T-cell (primary cell): ENCODE measurements around the gene COX6A2. TPM values are rescaled to one million over a fixed set of nuclear protein-coding genes. Genes with fewer than 3 reads are reported as not detected.

Experiments
- ATAC-seq, 4 experiments: fragments of 200-7000 bp in 3 of 4; fragments of 150-1000 bp in 1 of 4; cut with Tn5 transposase; replicated peaks in 1 of 4; 1 replicate in 3 of 4; 2 replicates in 1 of 4; pipeline ENCODE4 v1.10.0; 2021; ENCODE audit warnings: moderate library complexity in 3 of 4, mild to moderate bottlenecking in 2 of 4, moderate number of reproducible peaks in 1 of 4
- CTCF ChIA-PET, 2 donors: fragments of 300-600 bp; sonication (Branson Sonifier 250); formaldehyde crosslinking; loops; one replicate each; lab custom pipeline; 2022; ENCODE audit warnings: antibody characterized with exemption in 2 of 2; lab: Charles Lee
- POLR2A ChIA-PET, 2 donors: fragments of 300-600 bp; sonication (Branson Sonifier 250); formaldehyde crosslinking; loops; one replicate each; lab custom pipeline; 2022; ENCODE audit warnings: antibody characterized with exemption in 2 of 2; lab: Charles Lee
- DNase-seq, 35 experiments: peaks; one replicate each; pipeline versions ENCODE4 v3.0.0 to v3.0.0-alpha.2; 2013 to 2023
- H3K27ac ChIP-seq: one replicate; pipeline ENCODE4 v1.5.1; 2013; ENCODE audit warnings: low read length
- H3K27me3 ChIP-seq, 2 experiments: replicated peaks in 1 of 2; 1 replicate in 1 of 2; 2 replicates in 1 of 2; pipeline versions ENCODE4 v1.6.1 to v1.7.0; 2013; ENCODE audit warnings: low read length in 1 of 2, mixed read lengths in 1 of 2; ENCODE audit not compliant: control insufficient read depth in 2 of 2, insufficient read depth in 2 of 2; ENCODE audit errors: extremely low read depth in 1 of 2
- H3K36me3 ChIP-seq, 2 donors: 1 replicate in 1 of 2; 2 replicates in 1 of 2; pipeline versions ENCODE4 v1.6.1 to v1.7.0; 2013; ENCODE audit warnings: low read length in 1 of 2; ENCODE audit not compliant: control insufficient read depth in 2 of 2, insufficient read depth in 1 of 2; ENCODE audit errors: extremely low read depth in 1 of 2
- H3K4me1 ChIP-seq, 2 experiments: 1 replicate in 1 of 2; 2 replicates in 1 of 2; pipeline versions ENCODE4 v1.6.1 to v1.7.0; 2013; ENCODE audit warnings: low read length in 2 of 2, mixed read lengths in 1 of 2; ENCODE audit not compliant: insufficient read depth in 2 of 2, control insufficient read depth in 1 of 2; ENCODE audit errors: extremely low read depth in 1 of 2
- H3K4me3 ChIP-seq, 2 donors: 1 replicate in 1 of 2; 2 replicates in 1 of 2; pipeline versions ENCODE4 v1.5.1 to v1.7.0; 2013; ENCODE audit warnings: mild to moderate bottlenecking in 2 of 2, low read length in 1 of 2, moderate library complexity in 1 of 2; ENCODE audit not compliant: control insufficient read depth in 1 of 2; ENCODE audit errors: extremely low read depth in 1 of 2
- H3K9me3 ChIP-seq: 2 replicates; pipeline ENCODE4 v1.7.0; 2013
- H3K27ac Mint-ChIP-seq, 2 donors: one replicate each; pipeline ENCODE4 v1.8.0; 2020 to 2021; ENCODE audit warnings: mild to moderate bottlenecking in 2 of 2, mixed read lengths in 2 of 2
- H3K27me3 Mint-ChIP-seq, 2 donors: one replicate each; pipeline ENCODE4 v1.8.0; 2021 to 2022; ENCODE audit warnings: mixed read lengths in 2 of 2
- H3K36me3 Mint-ChIP-seq: one replicate; pipeline ENCODE4 v1.8.0; 2021; ENCODE audit warnings: mixed read lengths
- H3K4me1 Mint-ChIP-seq, 3 donors: one replicate each; pipeline ENCODE4 v1.8.0; 2020 to 2022; ENCODE audit warnings: mixed read lengths in 3 of 3, mild to moderate bottlenecking in 1 of 3
- H3K4me3 Mint-ChIP-seq, 3 donors: one replicate each; pipeline ENCODE4 v1.8.0; 2020 to 2022; ENCODE audit warnings: mild to moderate bottlenecking in 3 of 3, mixed read lengths in 3 of 3, moderate library complexity in 3 of 3
- H3K9me3 Mint-ChIP-seq, 3 donors: one replicate each; pipeline ENCODE4 v1.8.0; 2020 to 2022; ENCODE audit warnings: mixed read lengths in 3 of 3
- WGBS: methylation state at CpG from one replicate; pipeline ENCODE4 v1.1.5; 2013; ENCODE audit warnings: missing lambda C conversion rate; ENCODE audit not compliant: insufficient coverage; 5-methylcytosine and 5-hydroxymethylcytosine counted together
- total RNA-seq, 35 experiments: library from RNA in 6 of 35; stranded (reverse) in 6 of 35; fragments of 120-200 nt in 1 of 35; gene quantifications; one replicate each; pipeline versions ENCODE4 v1.2.1 to v1.2.4 and lab custom pipeline; 2013 to 2026

COX6A2 gene
- total RNA-seq, 5 donors from 2014 or later (not counting 1 experiment from before 2014, with no cell fraction given): not detected

DNA sequence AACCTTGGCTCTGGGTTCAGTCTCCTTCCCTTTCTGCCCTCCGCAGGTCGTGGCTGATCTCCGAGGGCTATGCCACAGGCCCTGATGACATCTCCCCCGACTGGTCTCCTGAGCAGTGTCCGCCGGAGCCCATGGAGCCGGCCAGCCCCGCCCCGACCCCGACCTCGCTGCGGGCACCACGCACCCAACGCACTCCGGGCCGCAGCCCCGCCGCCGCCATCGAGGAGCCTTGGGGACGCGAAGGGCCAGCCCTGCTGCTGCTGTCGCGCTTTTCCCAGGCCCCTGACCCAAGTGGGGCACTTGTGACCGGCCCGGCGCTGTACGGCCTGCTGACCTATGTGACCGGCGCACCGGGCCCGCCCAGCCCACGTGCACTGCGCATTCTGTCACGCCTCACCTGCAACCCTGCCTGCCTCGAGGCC, 36.2 kb upstream of the COX6A2 start:
- Mint-ChIP-seq H3K27me3 (no peaks in the 10 kb centered on the region), H3K4me3 (no peak overlapping the region), H3K36me3 (peaks cover 21% of the 10 kb centered on the region), H3K9me3 (no peaks in the 10 kb centered on the region), H3K4me1 (peaks cover 25 to 27% (median 27%) of the 10 kb centered on the region in 3 donors), H3K27ac (no peak overlapping the region)
- no peaks in the 10 kb centered on the region for H3K9me3 ChIP-seq
- ATAC-seq (no peak), DNase-seq (no peak)
- ChIA-PET POLR2A (interaction anchor here in 1 of 2 donors (0.6 kb wide), 2 partner anchors 230 to 322 kb away, joined by 9 to 17 read pairs; no protein-coding TSS in a partner anchor), CTCF (interaction anchor here in 1 of 2 donors (0.7 kb wide), 1 partner anchor 61 kb away, joined by 5 read pairs; no protein-coding TSS in a partner anchor)
- WGBS: 98% methylated on average over 36 of the region's 36 CpGs
- no peak overlapping the region for H3K27ac ChIP-seq
- H3K36me3 ChIP-seq: peaks cover 6 to 42% of the 10 kb centered on the region in 2 donors
- peaks cover 8 to 23% of the 10 kb centered on the region in 2 experiments for H3K4me1 ChIP-seq
- no peaks in the 10 kb centered on the region for H3K27me3 ChIP-seq
- no peak overlapping the region for H3K4me3 ChIP-seq

DNA sequence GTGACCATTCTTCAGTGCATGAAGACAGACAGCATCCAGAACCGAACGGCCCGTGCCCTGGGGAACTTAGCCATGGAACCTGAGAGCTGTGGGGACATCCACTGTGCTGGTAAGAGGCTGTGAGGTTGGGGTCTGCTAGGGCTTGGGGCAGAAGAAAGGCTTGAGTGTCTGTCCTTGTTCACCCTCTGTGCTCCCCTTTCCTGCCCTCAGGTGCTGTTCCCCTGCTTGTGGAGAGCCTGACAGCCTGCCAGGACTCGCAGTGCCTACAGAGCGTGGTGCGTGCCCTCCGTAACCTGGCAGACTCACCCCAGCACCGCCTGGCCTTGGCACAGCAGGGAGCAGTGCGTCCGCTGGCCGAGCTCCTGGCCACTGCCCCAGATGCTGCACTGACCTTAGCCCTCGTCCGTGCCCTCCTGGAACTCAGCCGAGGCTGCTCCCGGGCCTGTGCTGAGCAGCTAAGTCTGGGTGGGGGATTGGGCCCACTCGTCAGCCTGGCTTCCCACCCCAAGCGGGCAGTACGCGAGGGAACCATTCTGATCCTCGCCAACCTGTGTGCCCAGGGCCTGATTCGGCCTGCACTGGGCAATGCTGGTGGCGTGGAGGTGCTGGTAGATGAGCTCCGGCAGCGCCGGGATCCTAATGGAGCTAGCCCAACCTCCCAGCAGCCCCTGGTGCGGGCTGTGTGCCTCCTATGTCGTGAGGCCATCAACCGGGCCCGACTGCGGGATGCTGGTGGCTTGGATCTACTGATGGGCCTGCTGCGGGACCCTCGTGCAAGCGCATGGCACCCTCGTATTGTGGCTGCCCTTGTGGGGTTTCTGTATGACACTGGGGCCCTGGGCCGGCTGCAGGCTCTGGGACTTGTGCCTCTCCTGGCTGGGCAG, 34.0 kb upstream of the COX6A2 start:
- Mint-ChIP-seq H3K27me3 (no peaks in the 10 kb centered on the region), H3K4me1 (peaks cover 30 to 32% (median 31%) of the 10 kb centered on the region in 3 donors), H3K27ac (no peak overlapping the region), H3K4me3 (no peak overlapping the region), H3K36me3 (peaks cover 19% of the 10 kb centered on the region), H3K9me3 (no peaks in the 10 kb centered on the region)
- Histone ChIP-seq H3K4me3 (no peak overlapping the region), H3K9me3 (no peaks in the 10 kb centered on the region), H3K36me3 (peaks cover 6 to 42% of the 10 kb centered on the region in 2 donors), H3K27me3 (no peaks in the 10 kb centered on the region), H3K27ac (no peak overlapping the region), H3K4me1 (peaks cover 16 to 40% of the 10 kb centered on the region in 2 experiments)
- CTCF ChIA-PET: interaction anchor here in 1 of 2 donors (1.6 kb wide), 1 partner anchor 46 kb away, joined by 15 read pairs; the partner anchor contains the start of gene RUSF1
- 95% methylated on average over 35 of the region's 35 CpGs for WGBS
- POLR2A ChIA-PET: no interaction called here
- ATAC-seq: no peak
- DNase-seq: no peak

DNA sequence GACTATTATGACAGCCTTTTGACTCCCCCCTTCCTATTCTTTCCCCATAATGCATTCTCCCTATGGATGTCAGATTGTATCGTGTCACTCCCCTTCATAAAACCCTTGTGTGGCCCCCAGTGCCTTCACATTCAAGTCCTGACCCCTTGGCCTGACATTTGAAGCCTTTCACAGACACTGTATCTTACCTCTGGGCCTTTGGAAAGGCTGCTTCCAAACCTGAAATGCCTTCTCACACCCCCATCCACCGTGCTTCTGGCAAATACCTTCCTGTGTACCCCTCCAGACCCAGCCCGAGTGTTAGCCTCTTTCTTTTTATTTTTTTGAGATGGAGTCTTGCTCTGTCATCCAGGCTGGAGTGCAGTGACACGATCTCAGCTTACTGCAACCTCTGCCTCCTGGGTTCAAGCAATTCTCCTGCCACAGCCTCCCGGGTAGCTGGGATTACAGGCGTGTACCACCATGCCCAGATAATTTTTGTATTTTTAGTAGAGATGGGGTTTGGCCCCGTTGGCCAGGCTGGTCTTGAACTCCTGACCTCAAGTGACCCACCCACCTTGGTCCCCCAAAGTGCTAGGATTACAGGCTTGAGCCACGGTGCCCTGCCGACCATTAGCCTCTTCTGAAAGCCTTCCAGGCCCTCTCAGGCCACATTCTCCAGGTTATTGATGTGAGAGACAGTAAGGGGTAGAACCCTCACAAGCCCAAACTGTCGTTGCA, 33.2 kb upstream of the COX6A2 start:
- 93% methylated on average over 4 of the region's 10 CpGs for WGBS
- ATAC-seq: no peak

DNA sequence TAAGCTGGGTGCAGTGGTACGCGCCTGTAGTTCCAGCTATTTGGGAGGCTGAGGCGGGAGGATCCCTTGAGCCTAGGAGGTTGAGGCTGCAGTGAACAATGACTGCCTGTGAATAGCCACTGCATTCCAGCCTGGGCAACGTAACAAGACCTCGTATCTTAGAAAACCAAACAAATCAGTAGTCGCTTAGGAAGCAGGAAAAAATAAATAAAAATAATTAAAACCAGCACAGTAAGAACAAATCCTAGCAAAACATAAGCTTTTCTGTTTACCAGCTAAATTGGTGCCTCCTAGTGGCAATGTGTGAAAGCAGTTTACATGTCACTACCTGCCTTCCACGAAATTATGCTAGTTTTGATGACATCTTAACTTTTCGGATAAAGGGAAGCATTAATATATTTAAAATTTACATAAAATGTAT, 32.4 kb upstream of the COX6A2 start:
- CTCF ChIA-PET: interaction anchor here in 1 of 2 donors (0.6 to 1.6 kb wide), 15 partner anchors 10 to 507 kb away, joined by 3 to 15 read pairs (median 4); partner anchors contain the start of genes HSD3B7, KAT8, RUSF1 and ZNF267
- Histone ChIP-seq H3K27me3 (no peaks in the 10 kb centered on the region), H3K9me3 (no peaks in the 10 kb centered on the region), H3K4me1 (peaks cover 21 to 51% of the 10 kb centered on the region in 2 experiments), H3K27ac (no peak overlapping the region), H3K4me3 (peak overlapping the region in 1 of 2 donors; percentile 48), H3K36me3 (peaks cover 6 to 33% of the 10 kb centered on the region in 2 donors)
- peak overlapping the region; percentile 81 to 90 (median 87) for H3K4me3 Mint-ChIP-seq
- H3K4me1 Mint-ChIP-seq: peaks cover 29 to 40% (median 39%) of the 10 kb centered on the region in 3 donors
- DNase-seq (peak in 5 of 35 experiments; percentile 20 to 69 (median 39)), ATAC-seq (no peak)
- no peaks in the 10 kb centered on the region for H3K9me3 Mint-ChIP-seq
- POLR2A ChIA-PET: interaction anchor here in 1 of 2 donors (0.7 to 1.6 kb wide), 4 partner anchors 15 to 416 kb away, joined by 3 to 10 read pairs (median 4); partner anchors contain the start of gene ZNF267
- no peaks in the 10 kb centered on the region for H3K27me3 Mint-ChIP-seq
- peak overlapping the region; percentile 89 to 97 for H3K27ac Mint-ChIP-seq
- 91% methylated on average over 3 of the region's 8 CpGs for WGBS
- H3K36me3 Mint-ChIP-seq: peaks cover 13% of the 10 kb centered on the region

More for the DNA sequence above, 33.2 kb upstream of the COX6A2 start:
- no peak for DNase-seq
- Histone ChIP-seq H3K4me3 (no peak overlapping the region), H3K4me1 (peaks cover 17 to 44% of the 10 kb centered on the region in 2 experiments), H3K27me3 (no peaks in the 10 kb centered on the region), H3K9me3 (no peaks in the 10 kb centered on the region), H3K36me3 (peaks cover 6 to 41% of the 10 kb centered on the region in 2 donors), H3K27ac (no peak overlapping the region)
- H3K4me3 Mint-ChIP-seq: peak overlapping the region in 1 of 3 donors; percentile 87
- peaks cover 14% of the 10 kb centered on the region for H3K36me3 Mint-ChIP-seq
- ChIA-PET POLR2A (interaction anchor here in 1 of 2 donors (0.9 kb wide), 2 partner anchors 14 to 416 kb away, joined by 4 to 5 read pairs; no protein-coding TSS in a partner anchor), CTCF (interaction anchor here in 1 of 2 donors (0.6 to 1.6 kb wide), 11 partner anchors 10 to 477 kb away, joined by 3 to 15 read pairs (median 4); partner anchors contain the start of genes HSD3B7, RUSF1, ZNF267 and ZNF843)
- no peaks in the 10 kb centered on the region for H3K9me3 Mint-ChIP-seq
- no peaks in the 10 kb centered on the region for H3K27me3 Mint-ChIP-seq
- peaks cover 25 to 34% (median 33%) of the 10 kb centered on the region in 3 donors for H3K4me1 Mint-ChIP-seq
- peak overlapping the region; percentile 14 to 44 for H3K27ac Mint-ChIP-seq

DNA sequence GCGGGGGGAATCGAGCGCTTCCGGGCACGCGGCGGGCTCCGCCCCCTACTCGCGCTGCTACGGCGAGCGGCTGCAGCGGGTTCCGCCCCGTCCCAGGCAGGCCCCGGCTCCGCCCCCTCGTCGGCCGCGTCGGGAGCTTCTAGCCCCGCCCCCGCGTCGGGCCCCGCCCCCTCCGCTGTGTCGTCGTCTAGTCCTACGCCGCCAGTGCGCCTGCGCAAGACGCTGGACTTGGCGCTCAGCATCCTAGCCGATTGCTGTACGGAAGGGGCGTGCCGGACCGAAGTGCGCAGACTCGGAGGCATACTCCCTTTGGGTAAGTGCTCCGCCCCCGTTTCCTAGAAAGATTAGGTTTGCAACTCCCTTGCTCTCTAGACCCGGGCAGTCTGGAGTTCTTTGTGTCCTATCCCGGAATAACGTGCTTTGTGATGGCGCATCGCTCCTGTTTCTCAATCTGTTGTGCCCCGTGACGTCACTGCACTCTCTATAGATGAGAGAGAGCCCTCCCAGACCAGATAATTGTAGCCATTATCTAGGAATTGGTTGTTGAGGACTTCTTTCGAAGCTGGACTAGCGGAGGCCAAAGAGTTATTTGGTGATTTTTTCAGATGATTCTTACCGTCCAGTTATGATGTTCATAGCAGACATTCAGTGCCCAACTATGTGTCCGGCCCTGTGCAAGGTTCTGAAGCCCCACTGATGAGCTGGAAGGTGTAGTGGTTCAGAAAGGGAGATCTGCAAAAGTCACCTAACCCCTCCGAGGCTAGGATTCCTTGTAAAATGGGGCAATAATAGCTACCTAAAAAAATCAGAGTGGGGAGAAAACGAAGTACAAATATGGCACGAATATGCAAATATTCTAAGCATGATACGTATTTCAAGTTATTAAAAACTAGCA, 31.8 kb upstream of the COX6A2 start:
- peaks cover 36 to 45% (median 45%) of the 10 kb centered on the region in 3 donors for H3K4me1 Mint-ChIP-seq
- Histone ChIP-seq H3K4me3 (peak overlapping the region; percentile 81 to 88), H3K4me1 (peaks cover 21 to 58% of the 10 kb centered on the region in 2 experiments), H3K9me3 (no peaks in the 10 kb centered on the region), H3K36me3 (peaks cover 6 to 27% of the 10 kb centered on the region in 2 donors), H3K27ac (peak overlapping the region; percentile 97), H3K27me3 (no peaks in the 10 kb centered on the region)
- peak overlapping the region; percentile 97 to 99 for H3K27ac Mint-ChIP-seq
- H3K4me3 Mint-ChIP-seq: peak overlapping the region; percentile 87 to 90 (median 89)
- peaks cover 7% of the 10 kb centered on the region for H3K36me3 Mint-ChIP-seq
- no peaks in the 10 kb centered on the region for H3K9me3 Mint-ChIP-seq
- H3K27me3 Mint-ChIP-seq: no peaks in the 10 kb centered on the region
- CTCF ChIA-PET: interaction anchor here in 1 of 2 donors (0.6 to 1.6 kb wide), 19 partner anchors 10 to 506 kb away, joined by 3 to 15 read pairs (median 4); partner anchors contain the start of genes HSD3B7, KAT8, RUSF1 and STX4
- peak; percentile 99 to 100 (median 100) for DNase-seq
- POLR2A ChIA-PET: interaction anchor here (0.6 to 1.6 kb wide), 6 partner anchors 16 to 416 kb away, joined by 3 to 10 read pairs (median 4); partner anchors contain the start of genes ZNF267 (in 1 of the 2), ZNF646 (in 1 of the 2) and ZNF668 (in 1 of the 2)
- peak; percentile 80 to 85 (median 82) for ATAC-seq
- 4% methylated on average over 52 of the region's 61 CpGs for WGBS
